ENCODE results near the gene FUT8.
A peak's percentile ranks its signal among the peaks of the same experiment; 100 is the strongest.

Gene FUT8

GRCh38 chr14:65723348-65723747 lies 310.8 kb downstream of the FUT8 start:
- no peaks in the 10 kb centered on the region for H3K79me2 ChIP-seq (ENCODE audit: insufficient read depth, low read length)
- H3K27me3 ChIP-seq (ENCODE audit: insufficient read depth, low read length, poor library complexity, severe bottlenecking), result no peaks in the 10 kb centered on the region
- peaks cover 16% of the 10 kb centered on the region for H3K4me1 ChIP-seq (ENCODE audit: insufficient read depth, low read length, poor library complexity, severe bottlenecking)
- peaks cover 49% of the 10 kb centered on the region for H3K36me3 ChIP-seq (ENCODE audit: insufficient read depth, low read length)
- H4K20me1 ChIP-seq (ENCODE audit: insufficient read depth, low read length, poor library complexity, severe bottlenecking), result no peaks in the 10 kb centered on the region
- no peaks in the 10 kb centered on the region for H3K9me2 ChIP-seq (replicated peaks; ENCODE audit: low read depth, low read length)
- H3K4me3 ChIP-seq (ENCODE audit: low read length, poor library complexity, severe bottlenecking), result peak overlapping the region; percentile 19
- no peaks in the 10 kb centered on the region for H3F3A ChIP-seq (ENCODE audit: low read depth)
- peaks cover 10% of the 10 kb centered on the region; the same call in 1 of the 2 replicates for H3K9me3 ChIP-seq (ENCODE audit: insufficient read depth, low read depth, low read length)
- H3K9ac ChIP-seq (ENCODE audit: low read depth, low read length, poor library complexity, severe bottlenecking), result no peak overlapping the region
- no peak overlapping the region for H2AFZ ChIP-seq (ENCODE audit: low read length)
- no peak for TF ChIP-seq CTCF (conservative IDR thresholded peaks at IDR 0.05; ENCODE audit: low read length)
- no peak for TF ChIP-seq EZH2phosphoT487 (IDR thresholded peaks at IDR 0.05; ENCODE audit: borderline replicate concordance)
- peak overlapping the region; percentile 53 for H3K4me2 ChIP-seq (ENCODE audit: low read depth, low read length, poor library complexity, severe bottlenecking)

GRCh38 chr14:65728604-65729003 lies 316.1 kb downstream of the FUT8 start:
- H3K4me2 ChIP-seq (ENCODE audit: low read depth, low read length, poor library complexity, severe bottlenecking), result no peak overlapping the region
- H4K20me1 ChIP-seq (ENCODE audit: insufficient read depth, low read length, poor library complexity, severe bottlenecking), result no peaks in the 10 kb centered on the region
- no peaks in the 10 kb centered on the region for H3K9me2 ChIP-seq (replicated peaks; ENCODE audit: low read depth, low read length)
- no peaks in the 10 kb centered on the region for H3K79me2 ChIP-seq (ENCODE audit: insufficient read depth, low read length)
- H3K36me3 ChIP-seq (ENCODE audit: insufficient read depth, low read length), result peaks cover 41% of the 10 kb centered on the region
- H3K4me3 ChIP-seq (ENCODE audit: low read length, poor library complexity, severe bottlenecking), result no peak overlapping the region
- H3F3A ChIP-seq (ENCODE audit: low read depth), result no peaks in the 10 kb centered on the region
- no peaks in the 10 kb centered on the region for H3K27me3 ChIP-seq (ENCODE audit: insufficient read depth, low read length, poor library complexity, severe bottlenecking)
- TF ChIP-seq CTCF (conservative IDR thresholded peaks at IDR 0.05; ENCODE audit: low read length) (no peak), EZH2phosphoT487 (IDR thresholded peaks at IDR 0.05; ENCODE audit: borderline replicate concordance) (no peak)
- no peaks in the 10 kb centered on the region; the same call in 1 of the 2 replicates for H3K9me3 ChIP-seq (ENCODE audit: insufficient read depth, low read depth, low read length)
- no peak overlapping the region for H3K9ac ChIP-seq (ENCODE audit: low read depth, low read length, poor library complexity, severe bottlenecking)
- H2AFZ ChIP-seq (ENCODE audit: low read length), result no peak overlapping the region
- H3K4me1 ChIP-seq (ENCODE audit: insufficient read depth, low read length, poor library complexity, severe bottlenecking), result peaks cover 4% of the 10 kb centered on the region

- Histone ChIP-seq H3K4me3 (ENCODE audit: low read length, poor library complexity, severe bottlenecking) (no peak overlapping the region), H3K4me1 (ENCODE audit: insufficient read depth, low read length, poor library complexity, severe bottlenecking) (no peaks in the 10 kb centered on the region), H2AFZ (ENCODE audit: low read length) (no peak overlapping the region), H3K36me3 (ENCODE audit: insufficient read depth, low read length) (peaks cover 34% of the 10 kb centered on the region), H3K27me3 (ENCODE audit: insufficient read depth, low read length, poor library complexity, severe bottlenecking) (no peaks in the 10 kb centered on the region), H3K9me2 (replicated peaks; ENCODE audit: low read depth, low read length) (no peaks in the 10 kb centered on the region), H3K4me2 (ENCODE audit: low read depth, low read length, poor library complexity, severe bottlenecking) (no peak overlapping the region), H4K20me1 (ENCODE audit: insufficient read depth, low read length, poor library complexity, severe bottlenecking) (no peaks in the 10 kb centered on the region), H3K9me3 (ENCODE audit: insufficient read depth, low read depth, low read length) (no peaks in the 10 kb centered on the region; the same call in 1 of the 2 replicates), H3K9ac (ENCODE audit: low read depth, low read length, poor library complexity, severe bottlenecking) (no peak overlapping the region), H3F3A (ENCODE audit: low read depth) (no peaks in the 10 kb centered on the region), H3K79me2 (ENCODE audit: insufficient read depth, low read length) (no peaks in the 10 kb centered on the region)
- TF ChIP-seq EZH2phosphoT487 (IDR thresholded peaks at IDR 0.05; ENCODE audit: borderline replicate concordance), result no peak
- no peak for TF ChIP-seq CTCF (conservative IDR thresholded peaks at IDR 0.05; ENCODE audit: low read length)
Observed at GRCh38 chr14:65729566-65729965, 317.0 kb downstream of the FUT8 start.

All from Loucy (cell line).